ENCODE results near the gene LRRC31.

LRRC31 gene

DNA sequence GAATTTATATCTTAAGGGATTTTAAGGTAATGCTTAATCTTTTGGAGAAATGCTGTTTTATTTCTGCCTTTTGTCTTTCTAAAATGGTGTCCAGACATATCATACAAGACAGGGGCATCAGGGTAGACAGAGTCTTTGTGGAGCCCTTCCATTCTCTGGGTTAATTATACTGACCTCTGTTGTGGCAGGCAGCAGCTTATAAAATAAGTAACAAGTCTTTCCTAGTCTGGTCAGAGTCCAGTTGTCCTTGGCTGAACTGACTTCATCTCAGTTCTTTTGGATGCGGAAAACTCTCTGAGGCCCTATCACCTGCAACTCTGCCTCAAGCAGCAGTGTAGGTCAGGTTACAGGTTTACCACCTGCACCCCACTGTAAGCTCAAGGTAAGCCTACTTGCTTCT is 77.4 kb downstream of the LRRC31 start:
- peaks cover 6 to 60% of the 10 kb centered on the region in 2 experiments for H3K36me3 ChIP-seq (ENCODE audit: control insufficient read depth in 2 of 2, insufficient read depth in 1 of 2, low read length in 2 of 2)
- ChIA-PET POLR2A (no interaction called here), CTCF (no interaction called here)
- no peak overlapping the region for H3K27ac ChIP-seq (ENCODE audit: extremely low read depth, low read depth, low read length)
- no peak overlapping the region for H3K4me3 ChIP-seq (ENCODE audit: low read depth, low read length)
- TF ChIP-seq ZNF513 (tag by site-specific recombination; IDR thresholded peaks at IDR 0.05) (no peak), KLF17 (tag by site-specific recombination; IDR thresholded peaks at IDR 0.05) (no peak), ZNF639 (tag by site-specific recombination; IDR thresholded peaks at IDR 0.05) (no peak), ZNF677 (tag by site-specific recombination; IDR thresholded peaks at IDR 0.05) (no peak)
- TF ChIP-seq, protein P1, sequence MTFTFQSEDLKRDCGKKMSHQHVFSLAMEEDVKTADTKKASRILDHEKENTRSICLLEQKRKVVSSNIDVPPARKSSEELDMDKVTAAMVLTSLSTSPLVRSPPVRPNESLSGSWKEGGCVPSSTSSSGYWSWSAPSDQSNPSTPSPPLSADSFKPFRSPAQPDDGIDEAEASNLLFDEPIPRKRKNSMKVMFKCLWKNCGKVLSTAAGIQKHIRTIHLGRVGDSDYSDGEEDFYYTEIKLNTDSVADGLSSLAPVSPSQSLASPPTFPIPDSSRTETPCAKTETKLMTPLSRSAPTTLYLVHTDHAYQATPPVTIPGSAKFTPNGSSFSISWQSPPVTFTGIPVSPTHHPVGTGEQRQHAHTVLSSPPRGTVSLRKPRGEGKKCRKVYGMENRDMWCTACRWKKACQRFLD (tag by site-specific recombination; IDR thresholded peaks at IDR 0.05), result no peak
- TF ChIP-seq, protein P2, sequence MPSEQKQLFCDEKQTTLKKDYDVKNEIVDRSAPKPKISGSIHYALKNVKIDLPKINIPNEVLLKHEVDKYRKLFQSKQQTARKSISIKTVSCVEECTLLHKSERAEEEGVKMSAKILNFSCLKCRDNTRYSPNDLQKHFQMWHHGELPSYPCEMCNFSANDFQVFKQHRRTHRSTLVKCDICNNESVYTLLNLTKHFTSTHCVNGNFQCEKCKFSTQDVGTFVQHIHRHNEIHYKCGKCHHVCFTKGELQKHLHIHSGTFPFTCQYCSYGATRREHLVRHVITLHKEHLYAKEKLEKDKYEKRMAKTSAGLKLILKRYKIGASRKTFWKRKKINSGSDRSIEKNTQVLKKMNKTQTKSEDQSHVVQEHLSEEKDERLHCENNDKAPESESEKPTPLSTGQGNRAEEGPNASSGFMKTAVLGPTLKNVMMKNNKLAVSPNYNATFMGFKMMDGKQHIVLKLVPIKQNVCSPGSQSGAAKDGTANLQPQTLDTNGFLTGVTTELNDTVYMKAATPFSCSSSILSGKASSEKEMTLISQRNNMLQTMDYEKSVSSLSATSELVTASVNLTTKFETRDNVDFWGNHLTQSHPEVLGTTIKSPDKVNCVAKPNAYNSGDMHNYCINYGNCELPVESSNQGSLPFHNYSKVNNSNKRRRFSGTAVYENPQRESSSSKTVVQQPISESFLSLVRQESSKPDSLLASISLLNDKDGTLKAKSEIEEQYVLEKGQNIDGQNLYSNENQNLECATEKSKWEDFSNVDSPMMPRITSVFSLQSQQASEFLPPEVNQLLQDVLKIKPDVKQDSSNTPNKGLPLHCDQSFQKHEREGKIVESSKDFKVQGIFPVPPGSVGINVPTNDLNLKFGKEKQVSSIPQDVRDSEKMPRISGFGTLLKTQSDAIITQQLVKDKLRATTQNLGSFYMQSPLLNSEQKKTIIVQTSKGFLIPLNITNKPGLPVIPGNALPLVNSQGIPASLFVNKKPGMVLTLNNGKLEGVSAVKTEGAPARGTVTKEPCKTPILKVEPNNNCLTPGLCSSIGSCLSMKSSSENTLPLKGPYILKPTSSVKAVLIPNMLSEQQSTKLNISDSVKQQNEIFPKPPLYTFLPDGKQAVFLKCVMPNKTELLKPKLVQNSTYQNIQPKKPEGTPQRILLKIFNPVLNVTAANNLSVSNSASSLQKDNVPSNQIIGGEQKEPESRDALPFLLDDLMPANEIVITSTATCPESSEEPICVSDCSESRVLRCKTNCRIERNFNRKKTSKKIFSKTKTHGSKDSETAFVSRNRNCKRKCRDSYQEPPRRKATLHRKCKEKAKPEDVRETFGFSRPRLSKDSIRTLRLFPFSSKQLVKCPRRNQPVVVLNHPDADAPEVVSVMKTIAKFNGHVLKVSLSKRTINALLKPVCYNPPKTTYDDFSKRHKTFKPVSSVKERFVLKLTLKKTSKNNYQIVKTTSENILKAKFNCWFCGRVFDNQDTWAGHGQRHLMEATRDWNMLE (tag by site-specific recombination; conservative IDR thresholded peaks at IDR 0.05; ENCODE audit: low read depth), result no peak
- H3K9me3 ChIP-seq (ENCODE audit: control insufficient read depth, insufficient read depth, low read depth, low read length), result no peaks in the 10 kb centered on the region
- no peaks in the 10 kb centered on the region for H3K4me1 ChIP-seq (ENCODE audit: control insufficient read depth, insufficient read depth, low read length)

DNA sequence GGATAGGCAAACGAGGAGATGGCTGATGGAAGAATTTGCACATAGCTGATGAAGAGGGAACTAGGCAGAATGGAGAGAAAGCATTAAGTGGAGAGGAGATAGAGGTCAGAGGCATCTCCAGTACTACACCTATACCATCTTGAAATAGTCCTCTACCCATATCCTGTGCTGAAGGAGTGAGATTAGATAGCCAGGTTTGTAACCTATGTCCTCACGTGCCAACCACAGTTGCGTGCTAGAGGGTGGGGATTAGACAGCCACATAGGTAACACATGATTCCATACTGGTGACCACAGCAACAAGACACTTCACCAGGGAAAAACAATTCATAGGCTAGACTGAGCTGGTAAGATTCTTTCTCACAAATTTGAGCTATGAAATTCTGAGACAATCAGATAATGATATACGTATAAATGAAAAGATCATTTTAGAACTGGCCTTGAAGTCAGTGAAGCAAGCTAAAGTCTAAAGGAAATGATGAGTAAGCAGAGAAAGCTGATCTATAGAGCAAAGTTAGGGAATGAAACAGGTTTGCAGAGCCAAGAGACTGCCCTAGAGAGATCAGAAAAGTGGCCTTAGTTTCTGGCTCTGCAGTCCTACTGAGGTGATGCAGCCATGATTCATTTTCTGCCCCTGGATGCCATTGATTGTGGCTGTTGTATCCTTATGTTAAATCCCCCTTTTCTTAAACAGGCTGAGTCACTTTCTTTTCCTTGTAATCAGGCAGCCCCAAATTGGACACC is 78.9 kb downstream of the LRRC31 start:
- peaks cover 6 to 71% of the 10 kb centered on the region in 2 experiments for H3K36me3 ChIP-seq (ENCODE audit: control insufficient read depth in 2 of 2, insufficient read depth in 1 of 2, low read length in 2 of 2)
- no peak for TF ChIP-seq GLI2 (tag by site-specific recombination; IDR thresholded peaks at IDR 0.05; ENCODE audit: borderline replicate concordance, low read depth)
- 0 out of 2 replicates have a peak, but pooled peaks have one; percentile 28 for TF ChIP-seq ZBTB17 (tag by site-specific recombination; IDR thresholded peaks at IDR 0.05)
- H3K4me1 ChIP-seq (ENCODE audit: control insufficient read depth, insufficient read depth, low read length), result no peaks in the 10 kb centered on the region
- no peak overlapping the region for H3K27ac ChIP-seq (ENCODE audit: extremely low read depth, low read depth, low read length)
- POLR2A ChIA-PET, result no interaction called here
- no peaks in the 10 kb centered on the region for H3K9me3 ChIP-seq (ENCODE audit: control insufficient read depth, insufficient read depth, low read depth, low read length)
- no peak overlapping the region for H3K4me3 ChIP-seq (ENCODE audit: low read depth, low read length)
- CTCF ChIA-PET, result no interaction called here

- ChIA-PET POLR2A (no interaction called here), CTCF (no interaction called here)
- no peak overlapping the region for H3K27ac ChIP-seq (ENCODE audit: extremely low read depth, low read depth, low read length)
- H3K4me1 ChIP-seq (ENCODE audit: control insufficient read depth, insufficient read depth, low read length), result no peaks in the 10 kb centered on the region
- no peaks in the 10 kb centered on the region for H3K9me3 ChIP-seq (ENCODE audit: control insufficient read depth, insufficient read depth, low read depth, low read length)
- H3K4me3 ChIP-seq (ENCODE audit: low read depth, low read length), result no peak overlapping the region
- peaks cover 6 to 74% of the 10 kb centered on the region in 2 experiments for H3K36me3 ChIP-seq (ENCODE audit: control insufficient read depth in 2 of 2, insufficient read depth in 1 of 2, low read length in 2 of 2)
- TF ChIP-seq ZNF114 (tag by site-specific recombination; IDR thresholded peaks at IDR 0.05) (no peak), ZNF280D (tag by site-specific recombination; IDR thresholded peaks at IDR 0.05) (no peak), FEZF1 (tag by site-specific recombination; IDR thresholded peaks at IDR 0.05) (no peak), EGR2 (tag by site-specific recombination; IDR thresholded peaks at IDR 0.05; ENCODE audit: low read depth) (no peak), HOXA7 (CRISPR knock-in tag; IDR thresholded peaks at IDR 0.05; ENCODE audit: borderline replicate concordance) (no peak), ZNF138 (tag by site-specific recombination; IDR thresholded peaks at IDR 0.05; ENCODE audit: borderline replicate concordance) (no peak), ZNF692 (tag by site-specific recombination; IDR thresholded peaks at IDR 0.05) (no peak)
Observed at GRCh38 chr3:169790219-169790618, 79.5 kb downstream of the LRRC31 start.
